T-helper 1 cell (primary cell): ENCODE results near the gene DDX10.
"Not testable (repeated sequence)": the region's sequence is repeated elsewhere in the genome, so short reads cannot be mapped to it uniquely, and the experiment has no call there.

Source experiments
- DNase-seq, 5 donors: peaks; one replicate each; pipeline ENCODE4 v3.0.0-alpha.2; 2012 to 2020
- total RNA-seq, 4 donors: gene quantifications; one replicate each; lab custom pipeline; 2026; lab: John Stamatoyannopoulos, UW

Gene DDX10
- 39.4 to 55.4 (median 45.7) reads per million in 4 donors for total RNA-seq

- peak; percentile 95 to 99 (median 97) for DNase-seq
These were observed at the start of gene DDX10 for GRCh38 chr11:108664730-108665525. TSS of gene DDX10 (plus strand) at chr11:108665069. CDS start at chr11:108665154, 85 bp downstream.

- DNase-seq = no peak
These were observed 48.3 kb upstream of the DDX10 start for GRCh38 chr11:108616549-108616948.

- no peak for DNase-seq
These were observed 47.8 kb upstream of the DDX10 start for GRCh38 chr11:108617055-108617454.

GRCh38 chr11:108618529-108618928, 46.3 kb upstream of the DDX10 start:
- no peak for DNase-seq

GRCh38 chr11:108620958-108621772, 43.7 kb upstream of the DDX10 start:
- peak in 1 of 5 donors; percentile 7 for DNase-seq

- DNase-seq = no peak
These were observed 42.5 kb upstream of the DDX10 start for GRCh38 chr11:108622341-108622740.

GRCh38 chr11:108624196-108624925, 40.5 kb upstream of the DDX10 start:
- DNase-seq = no peak

- DNase-seq = no peak
These were observed 36.5 kb upstream of the DDX10 start for GRCh38 chr11:108628326-108628725.

GRCh38 chr11:108628812-108629211, 36.1 kb upstream of the DDX10 start:
- DNase-seq = no peak

GRCh38 chr11:108629274-108629673, 35.6 kb upstream of the DDX10 start:
- DNase-seq = no peak

GRCh38 chr11:108632041-108632704, 32.7 kb upstream of the DDX10 start:
- DNase-seq = no peak

GRCh38 chr11:108635106-108635505, 29.8 kb upstream of the DDX10 start:
- no peak for DNase-seq

- no peak for DNase-seq
These were observed 28.6 kb upstream of the DDX10 start for GRCh38 chr11:108636222-108636621.

- no peak for DNase-seq
These were observed 25.7 kb upstream of the DDX10 start for GRCh38 chr11:108639146-108639545.

- not testable (repeated sequence) for DNase-seq
These were observed 23.1 kb upstream of the DDX10 start for GRCh38 chr11:108641752-108642151.

GRCh38 chr11:108643974-108644373, 20.9 kb upstream of the DDX10 start:
- DNase-seq = no peak

GRCh38 chr11:108645970-108646369, 18.9 kb upstream of the DDX10 start:
- DNase-seq = no peak

GRCh38 chr11:108647387-108647700, 17.5 kb upstream of the DDX10 start:
- no peak for DNase-seq

- peak; percentile 30 to 58 (median 42) for DNase-seq
These were observed 17.0 kb upstream of the DDX10 start for GRCh38 chr11:108647701-108648527.

GRCh38 chr11:108648528-108648885, 16.4 kb upstream of the DDX10 start:
- DNase-seq = no peak

- DNase-seq = not testable (repeated sequence)
These were observed 10.8 kb upstream of the DDX10 start for GRCh38 chr11:108654100-108654499.
